ENCODE measurements around the gene MMP11. TPM values are rescaled to one million over a fixed set of nuclear protein-coding genes. Genes with fewer than 3 reads are reported as not detected.

Gene MMP11
- total and polyA plus RNA-seq, 2 of the 13 experiments (the other 11 are each of a cell fraction or from before 2014, with no cell fraction given), result 8.9 to 28.6 TPM

DNA sequence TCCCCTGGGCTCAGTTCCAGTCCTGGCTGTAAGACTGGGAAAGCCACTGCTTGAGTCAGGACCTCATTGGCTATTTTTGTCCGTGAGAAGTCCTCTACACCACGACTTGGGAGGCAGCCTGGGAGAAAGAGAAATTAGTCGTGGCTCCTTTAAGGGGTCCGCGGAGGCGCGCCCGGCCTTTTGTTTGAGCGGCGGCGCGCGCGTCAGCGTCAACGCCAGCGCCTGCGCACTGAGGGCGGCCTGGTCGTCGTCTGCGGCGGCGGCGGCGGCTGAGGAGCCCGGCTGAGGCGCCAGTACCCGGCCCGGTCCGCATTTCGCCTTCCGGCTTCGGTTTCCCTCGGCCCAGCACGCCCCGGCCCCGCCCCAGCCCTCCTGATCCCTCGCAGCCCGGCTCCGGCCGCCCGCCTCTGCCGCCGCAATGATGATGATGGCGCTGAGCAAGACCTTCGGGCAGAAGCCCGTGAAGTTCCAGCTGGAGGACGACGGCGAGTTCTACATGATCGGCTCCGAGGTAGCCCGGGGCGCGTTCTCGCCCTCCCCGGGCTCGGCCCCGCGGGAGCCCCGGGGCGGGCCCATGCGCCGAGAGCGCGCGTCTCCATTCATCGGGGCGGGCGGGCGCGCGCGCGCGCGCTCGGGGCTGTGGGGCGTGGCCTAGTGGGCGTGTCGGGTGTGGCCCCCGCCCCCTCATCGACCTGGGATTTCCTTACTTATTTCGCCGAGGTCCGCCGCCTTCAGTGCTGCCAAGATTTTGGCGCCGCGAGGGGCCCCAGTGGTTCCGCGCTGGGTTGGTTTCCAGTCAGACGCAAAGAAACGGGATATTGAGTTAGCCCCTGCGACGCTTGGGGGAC, 14.3 kb downstream of the MMP11 start, which contains the start of gene SMARCB1 (continued):
- TF ChIP-seq HOXD1 (CRISPR knock-in tag; IDR thresholded peaks at IDR 0.05) (peak; percentile 57; the same call in 1 of the 2 replicates), ZNF563 (CRISPR knock-in tag; IDR thresholded peaks at IDR 0.05) (peak; percentile 87), TCF7L2 (IDR thresholded peaks at IDR 0.05; ENCODE audit: low read depth, low read length) (no peak), HNF4G (IDR thresholded peaks at IDR 0.05; ENCODE audit: borderline replicate concordance, low read depth, low read length) (no peak), HNF4G (CRISPR knock-in tag; IDR thresholded peaks at IDR 0.05; ENCODE audit: borderline replicate concordance, low read depth) (peak; percentile 67; the same call in 1 of the 2 replicates), E2F5 (CRISPR knock-in tag; conservative IDR thresholded peaks at IDR 0.05) (0 out of 2 replicates have a peak, but pooled peaks have one; percentile 54), PHF8 (CRISPR knock-in tag; IDR thresholded peaks at IDR 0.05) (peak; percentile 90), RBM22 (optimal IDR thresholded peaks at IDR 0.05; ENCODE audit: low read length) (no peak), ZNF570 (CRISPR knock-in tag; IDR thresholded peaks at IDR 0.05; ENCODE audit: borderline replicate concordance) (no peak; the same call in 1 of the 2 replicates), NFYB (CRISPR knock-in tag; IDR thresholded peaks at IDR 0.05) (no peak), MTA1 (CRISPR knock-in tag; IDR thresholded peaks at IDR 0.05; ENCODE audit: borderline replicate concordance) (peak; percentile 17; the same call in 1 of the 2 replicates), ZFP1 (CRISPR knock-in tag; IDR thresholded peaks at IDR 0.05) (no peak), MAZ (IDR thresholded peaks at IDR 0.05; ENCODE audit: borderline replicate concordance, low read depth, low read length) (0 out of 2 replicates have a peak, but pooled peaks have one; percentile 31), MAZ (CRISPR knock-in tag; IDR thresholded peaks at IDR 0.05; ENCODE audit: low read depth) (peak; percentile 59; the same call in 1 of the 2 replicates), ZFY (CRISPR knock-in tag; IDR thresholded peaks at IDR 0.05) (peak; percentile 95), RELA (CRISPR knock-in tag; IDR thresholded peaks at IDR 0.05) (0 out of 2 replicates have a peak, but pooled peaks have one; percentile 55), BRCA1 (CRISPR knock-in tag; IDR thresholded peaks at IDR 0.05) (no peak)
